ENCODE results near the gene GATA5. TPM values are rescaled to one million over a fixed set of nuclear protein-coding genes. Genes with fewer than 3 reads are reported as not detected.

Gene GATA5
- total and polyA plus RNA-seq, 12 donors, result 0.11 to 5.1 (median 0.60) TPM

GRCh38 chr20:62457098-62457497 lies 18.7 kb downstream of the GATA5 start:
- no peaks in the 10 kb centered on the region for H3K9me3 ChIP-seq
- H3K36me3 ChIP-seq, result no peaks in the 10 kb centered on the region
- ATAC-seq (no peak), DNase-seq (no peak)
- H3K27me3 ChIP-seq, result peaks cover 0 to 43% (median 21%) of the 10 kb centered on the region in 7 donors
- intact Hi-C loops (cut with DNase I), result no loop called here
- 84 to 88% methylated on average over 17 of the region's 17 CpGs for WGBS, 2 donors
- no peak for TF ChIP-seq CTCF (IDR thresholded peaks at IDR 0.05)
- H3K4me1 ChIP-seq, result peaks cover 0 to 13% (median 3%) of the 10 kb centered on the region in 9 donors
- H3K27ac ChIP-seq, result no peak overlapping the region
- H3K4me3 ChIP-seq, result no peak overlapping the region

- peaks cover 0 to 44% (median 21%) of the 10 kb centered on the region in 7 donors for H3K27me3 ChIP-seq
- intact Hi-C loops (cut with DNase I), result no loop called here
Observed at GRCh38 chr20:62455929-62456328, 19.9 kb downstream of the GATA5 start.

DNA sequence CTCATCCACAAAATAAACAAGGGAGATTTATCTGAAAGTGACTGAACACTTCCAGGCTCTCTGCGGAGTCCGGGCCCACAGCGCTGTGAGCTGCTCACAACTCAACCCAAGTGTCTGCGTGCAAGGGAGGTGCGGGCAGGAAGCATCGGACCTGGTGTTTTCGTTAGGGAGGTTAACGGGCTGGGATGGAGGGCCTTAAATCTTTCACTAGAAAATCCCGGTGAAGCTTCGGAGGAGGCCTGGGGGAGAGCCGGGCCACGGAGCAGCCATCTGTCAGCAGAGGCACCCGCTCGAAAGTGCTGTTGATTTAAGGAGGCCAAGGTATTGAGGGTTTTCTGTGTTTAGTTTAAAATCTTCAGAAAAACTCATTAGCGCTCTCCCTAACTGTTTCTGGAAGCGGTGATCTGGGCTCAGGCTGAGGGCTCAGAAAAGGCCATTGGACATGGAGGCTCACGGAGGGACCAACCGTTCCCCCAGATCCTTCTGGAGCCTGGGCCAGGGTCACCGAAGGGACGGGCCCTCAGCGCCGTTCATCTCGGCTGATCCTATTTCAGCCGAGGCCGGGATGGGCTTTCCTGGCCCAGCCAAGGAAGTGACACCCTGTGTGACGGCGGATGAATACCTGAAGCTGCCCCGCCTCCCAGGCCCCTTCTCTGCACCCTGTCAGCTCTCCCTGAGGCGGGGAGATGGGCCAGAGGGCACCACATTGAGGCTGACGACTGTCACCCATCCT lies 20.7 kb downstream of the GATA5 start:
- Histone ChIP-seq H3K36me3 (no peaks in the 10 kb centered on the region), H3K27ac (no peak overlapping the region), H3K4me3 (no peak overlapping the region), H3K4me1 (peaks cover 0 to under 1% (median 0%) of the 10 kb centered on the region in 9 donors), H3K27me3 (peaks cover 0 to 51% (median 25%) of the 10 kb centered on the region in 7 donors), H3K9me3 (no peaks in the 10 kb centered on the region)
- 63 to 76% methylated on average over 30 of the region's 30 CpGs for WGBS, 2 donors
- no peak for TF ChIP-seq CTCF (IDR thresholded peaks at IDR 0.05)
- DNase-seq (no peak), ATAC-seq (no peak)
- intact Hi-C loops (cut with DNase I), result no loop called here

More at GRCh38 chr20:62455929-62456328, 19.9 kb downstream of the GATA5 start:
- peaks cover 0 to 5% (median 2%) of the 10 kb centered on the region in 9 donors for H3K4me1 ChIP-seq
- 77 to 79% methylated on average over 15 of the region's 15 CpGs for WGBS, 2 donors
- no peak for DNase-seq
- H3K4me3 ChIP-seq, result no peak overlapping the region
- no peak for ATAC-seq
- no peaks in the 10 kb centered on the region for H3K36me3 ChIP-seq
- no peaks in the 10 kb centered on the region for H3K9me3 ChIP-seq
- H3K27ac ChIP-seq, result no peak overlapping the region
- no peak for TF ChIP-seq CTCF (IDR thresholded peaks at IDR 0.05)

DNA sequence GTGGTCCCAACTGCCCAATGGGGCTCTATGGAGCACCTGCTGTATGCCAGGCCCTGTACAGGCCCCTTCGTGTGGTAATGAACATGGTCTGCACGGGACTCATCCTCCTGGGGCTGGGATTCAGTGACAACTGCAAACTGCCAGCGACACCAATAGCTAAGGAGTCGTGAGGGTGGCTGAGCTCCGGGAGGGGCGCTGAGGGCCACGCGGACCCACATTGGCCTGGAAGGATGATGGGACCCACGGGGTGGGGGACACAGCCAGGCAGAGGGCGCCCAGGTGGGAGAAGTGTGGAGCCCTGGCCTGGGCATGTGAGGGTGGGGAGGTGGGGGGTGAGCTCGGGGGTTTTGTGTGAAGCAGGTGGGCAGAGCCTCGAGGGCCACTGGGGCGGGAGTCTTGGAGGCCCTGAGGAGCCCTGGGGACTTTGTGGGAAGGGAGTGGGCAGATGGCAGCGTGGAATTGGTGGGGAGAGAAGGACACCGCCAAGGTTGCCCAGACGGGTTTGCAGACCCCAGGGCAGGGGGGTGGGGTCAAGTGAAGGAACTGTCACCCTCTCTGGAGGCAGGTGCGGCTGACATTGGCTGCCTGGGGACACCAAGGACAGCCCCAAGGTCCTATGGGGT lies 22.5 kb downstream of the GATA5 start:
- Histone ChIP-seq H3K4me1 (peaks cover 0 to 3% (median 0%) of the 10 kb centered on the region in 9 donors), H3K27me3 (peaks cover 0 to 54% (median 29%) of the 10 kb centered on the region in 7 donors), H3K27ac (no peak overlapping the region), H3K4me3 (no peak overlapping the region), H3K9me3 (no peaks in the 10 kb centered on the region), H3K36me3 (no peaks in the 10 kb centered on the region)
- no peak for ATAC-seq
- intact Hi-C loops (cut with DNase I), result no loop called here
- TF ChIP-seq CTCF (IDR thresholded peaks at IDR 0.05), result no peak
- DNase-seq, result no peak
- 82 to 85% methylated on average over 17 of the region's 17 CpGs for WGBS, 2 donors
